SJSA1 (cell line): ENCODE data around the gene DUSP18. TPM values are rescaled to one million over a fixed set of nuclear protein-coding genes. Genes with fewer than 3 reads are reported as not detected.

Source experiments
- DNase-seq, 2 experiments: peaks; one replicate each; pipeline ENCODE4 v3.0.0-alpha.2; 2015 to 2020; ENCODE audit warnings: low spot score in 2 of 2, low read depth in 1 of 2
- H3K27ac ChIP-seq: fragments of 250-450 bp; sonication (Bioruptor Pico); 2 replicates; pipeline ENCODE4 v1.5.1; 2020; ENCODE audit warnings: mild to moderate bottlenecking, moderate library complexity
- H3K27me3 ChIP-seq: fragments of 250-450 bp; sonication (Bioruptor Pico); replicated peaks from 2 replicates; pipeline ENCODE4 v1.5.1; 2020; ENCODE audit warnings: mild to moderate bottlenecking, moderate library complexity
- H3K36me3 ChIP-seq: fragments of 250-450 bp; sonication (Bioruptor Pico); 2 replicates; pipeline ENCODE4 v1.5.1; 2020; ENCODE audit warnings: mild to moderate bottlenecking
- H3K4me1 ChIP-seq: fragments of 250-450 bp; sonication (Bioruptor Pico); replicated peaks from 2 replicates; pipeline ENCODE4 v1.6.1; 2021; ENCODE audit warnings: mild to moderate bottlenecking
- H3K4me3 ChIP-seq: fragments of 250-450 bp; sonication (Bioruptor Pico); 2 replicates; pipeline ENCODE4 v1.5.1; 2020; ENCODE audit warnings: mild to moderate bottlenecking
- H3K9me3 ChIP-seq: fragments of 250-450 bp; sonication (Bioruptor Pico); replicated peaks from 2 replicates; pipeline ENCODE4 v1.5.1; 2020; ENCODE audit warnings: mild to moderate bottlenecking
- total RNA-seq: library from RNA; depleted of rRNA; stranded (reverse); fragments of >200 nt; shearing (Covaris generic); gene quantifications from 2 replicates; pipeline ENCODE4 v1.2.3, GENCODE V29; 2014

Gene DUSP18
- total RNA-seq, 1 experiment from 2014 or later, result 4.8 TPM

DNA sequence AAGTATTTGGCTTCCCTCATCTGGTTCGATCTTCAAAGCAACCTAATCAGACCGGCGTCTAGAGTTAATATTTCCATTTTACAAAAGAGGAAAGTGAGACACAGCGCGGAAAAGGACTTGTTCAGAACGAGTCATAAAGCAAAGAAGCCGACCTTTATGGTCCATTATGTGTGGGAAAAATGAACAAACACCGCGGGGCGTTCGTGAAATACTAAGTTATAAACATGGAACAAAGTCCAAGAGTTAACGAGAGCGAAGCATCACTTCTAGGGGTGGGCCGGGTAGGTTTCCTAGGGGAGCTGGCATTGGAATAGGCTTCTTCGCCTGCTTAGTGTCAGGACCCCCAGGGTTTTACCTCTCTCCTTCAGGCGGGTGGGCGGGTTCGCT is 575 bp downstream of the DUSP18 start:
- Histone ChIP-seq H3K9me3 (no peaks in the 10 kb centered on the region), H3K27me3 (no peaks in the 10 kb centered on the region), H3K36me3 (no peaks in the 10 kb centered on the region; the same call in 1 of the 2 replicates), H3K4me3 (peak overlapping the region; percentile 60), H3K27ac (no peak overlapping the region), H3K4me1 (peaks cover 13% of the 10 kb centered on the region)
- DNase-seq, result no peak

DNA sequence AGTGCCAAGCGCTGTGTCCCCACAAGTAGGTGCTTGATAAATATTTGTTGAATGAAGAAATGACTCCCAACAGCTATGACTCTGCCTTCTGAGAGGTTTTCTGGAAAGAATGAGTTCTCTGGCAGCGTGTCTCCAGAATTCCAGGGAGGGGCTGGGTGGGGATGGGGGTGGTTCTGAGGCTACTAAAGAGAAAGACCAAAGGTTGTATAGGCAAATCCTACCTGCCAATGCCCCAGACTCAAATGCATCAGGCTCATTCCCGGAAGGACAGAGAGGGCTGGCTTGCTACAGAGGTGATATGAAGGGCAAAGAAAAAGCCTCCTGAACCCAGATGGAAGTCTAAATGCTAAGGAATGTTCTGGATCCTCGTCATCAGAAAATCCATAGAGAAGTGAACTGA is 1.9 kb downstream of the DUSP18 start:
- DNase-seq, result no peak

DNA sequence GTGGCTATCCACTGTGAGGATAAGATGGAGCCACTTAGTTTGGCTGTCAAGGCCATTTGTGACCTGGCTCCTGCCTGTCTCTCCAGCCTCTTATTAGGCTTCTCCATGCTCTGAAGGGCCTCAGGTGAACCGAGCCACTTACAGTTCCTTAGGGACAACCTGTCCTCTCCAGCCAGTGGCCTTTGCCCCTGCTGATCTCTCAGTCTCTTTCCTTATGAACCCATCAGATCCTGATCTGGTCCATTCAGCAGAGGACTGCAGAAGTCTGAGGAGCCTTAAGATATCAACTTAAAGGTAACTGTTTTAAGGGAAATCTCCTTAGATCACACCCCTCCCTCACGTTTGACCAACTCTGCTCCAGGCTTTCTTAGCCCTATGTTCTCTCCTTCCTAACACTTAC is 2.4 kb downstream of the DUSP18 start:
- H3K4me1 ChIP-seq, result peaks cover 13% of the 10 kb centered on the region

More for the DNA sequence above, 1.9 kb downstream of the DUSP18 start:
- Histone ChIP-seq H3K9me3 (no peaks in the 10 kb centered on the region), H3K4me1 (peaks cover 13% of the 10 kb centered on the region), H3K27ac (no peak overlapping the region), H3K36me3 (no peaks in the 10 kb centered on the region; the same call in 1 of the 2 replicates), H3K4me3 (no peak overlapping the region), H3K27me3 (no peaks in the 10 kb centered on the region)

DNA sequence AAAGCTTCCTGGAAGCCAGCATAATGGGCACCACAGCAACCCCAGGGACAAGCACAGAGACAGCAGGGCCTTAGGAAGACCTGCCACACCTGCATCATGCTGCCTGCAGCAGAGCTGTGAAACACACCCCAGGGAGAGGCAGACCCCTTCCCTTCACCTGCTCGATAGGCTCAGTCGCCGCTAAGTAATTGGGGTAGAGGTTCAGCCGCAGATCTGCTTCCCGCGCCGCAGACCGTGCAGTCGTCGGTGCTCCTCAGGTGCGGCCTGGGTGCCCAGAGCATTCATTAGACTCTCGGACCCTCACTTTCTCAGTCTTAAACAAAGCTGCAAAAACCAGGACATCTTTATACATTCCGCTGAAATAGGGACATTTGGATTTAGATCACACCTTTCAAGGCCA is 2.9 kb downstream of the DUSP18 start:
- H3K4me1 ChIP-seq, result peaks cover 13% of the 10 kb centered on the region
- no peak for DNase-seq
- no peaks in the 10 kb centered on the region for H3K9me3 ChIP-seq
- H3K36me3 ChIP-seq, result no peaks in the 10 kb centered on the region; the same call in 1 of the 2 replicates
- H3K4me3 ChIP-seq, result no peak overlapping the region
- no peak overlapping the region for H3K27ac ChIP-seq
- H3K27me3 ChIP-seq, result no peaks in the 10 kb centered on the region

More for the DNA sequence above, 2.4 kb downstream of the DUSP18 start:
- no peak for DNase-seq
- Histone ChIP-seq H3K36me3 (no peaks in the 10 kb centered on the region; the same call in 1 of the 2 replicates), H3K27me3 (no peaks in the 10 kb centered on the region), H3K27ac (no peak overlapping the region), H3K4me3 (no peak overlapping the region), H3K9me3 (no peaks in the 10 kb centered on the region)

DNA sequence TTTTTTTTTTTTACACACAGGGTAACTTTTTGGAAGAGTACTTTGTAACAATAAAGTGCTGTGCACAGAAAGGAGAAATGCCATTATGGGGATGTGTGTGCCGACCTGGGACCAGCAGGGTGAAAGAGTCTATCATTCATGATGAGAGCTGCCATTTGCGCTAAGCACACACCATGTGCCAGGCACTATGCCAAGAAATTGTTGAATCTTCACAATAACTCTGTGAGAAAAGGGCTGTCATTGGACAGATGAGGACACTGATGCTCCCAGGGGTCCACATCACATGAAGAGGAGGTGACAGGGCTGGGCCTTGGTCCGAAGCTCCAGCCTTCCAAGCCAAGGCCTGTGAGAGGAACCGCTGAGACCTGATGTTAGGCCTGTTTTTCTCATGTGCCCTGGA is 5.6 kb downstream of the DUSP18 start:
- DNase-seq, result no peak
- H3K27me3 ChIP-seq, result no peaks in the 10 kb centered on the region
- H3K4me1 ChIP-seq, result peaks cover 5% of the 10 kb centered on the region
- no peaks in the 10 kb centered on the region for H3K9me3 ChIP-seq
- no peaks in the 10 kb centered on the region for H3K36me3 ChIP-seq
- H3K27ac ChIP-seq, result no peak overlapping the region
- H3K4me3 ChIP-seq, result no peak overlapping the region

DNA sequence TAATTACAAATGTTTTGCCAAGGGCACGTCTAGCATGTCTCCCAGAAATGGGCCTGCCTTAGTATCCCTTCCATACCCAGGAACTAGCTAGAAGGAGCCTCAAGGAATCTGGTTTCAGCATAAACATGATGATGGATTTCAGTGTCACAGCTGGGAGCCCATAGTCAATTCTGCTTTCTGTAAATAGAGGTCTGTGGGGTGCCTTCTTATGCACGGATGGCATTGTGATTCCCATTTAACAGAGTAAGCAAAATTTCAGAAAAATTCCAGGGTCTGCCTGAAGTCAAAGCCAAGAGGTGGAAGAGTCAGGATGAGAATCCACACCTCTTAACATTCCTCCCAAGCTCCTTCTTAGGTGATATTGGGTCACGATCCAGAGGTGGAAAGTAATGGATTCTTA is 12.1 kb downstream of the DUSP18 start:
- Histone ChIP-seq H3K9me3 (no peaks in the 10 kb centered on the region), H3K36me3 (no peaks in the 10 kb centered on the region), H3K27ac (no peak overlapping the region), H3K4me3 (no peak overlapping the region), H3K27me3 (no peaks in the 10 kb centered on the region), H3K4me1 (no peaks in the 10 kb centered on the region)
- DNase-seq, result no peak

DNA sequence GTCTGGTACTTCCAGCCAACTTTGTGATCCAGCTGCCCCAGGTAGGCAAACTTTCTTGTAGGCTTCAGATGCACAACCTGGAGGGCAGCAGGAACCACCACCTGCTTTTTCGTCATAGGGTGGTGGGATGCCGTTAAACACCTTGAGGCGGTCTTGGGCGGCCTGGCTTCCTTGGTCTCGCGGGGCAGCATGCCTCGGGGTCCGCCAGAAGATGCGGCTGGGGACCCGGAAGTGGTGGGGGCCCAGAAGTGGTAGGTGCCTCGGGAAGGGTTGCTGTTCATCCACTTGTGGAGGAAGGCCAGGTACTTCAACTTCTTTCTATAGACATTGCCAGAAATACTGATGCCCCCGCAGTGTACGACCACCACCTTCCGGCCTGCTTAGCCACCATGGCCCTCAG is 13.3 kb downstream of the DUSP18 start:
- H3K4me3 ChIP-seq, result no peak overlapping the region
- peaks cover under 1% of the 10 kb centered on the region; the same call in 1 of the 2 replicates for H3K4me1 ChIP-seq
- no peaks in the 10 kb centered on the region for H3K9me3 ChIP-seq
- H3K27ac ChIP-seq, result no peak overlapping the region
- H3K27me3 ChIP-seq, result no peaks in the 10 kb centered on the region
- H3K36me3 ChIP-seq, result no peaks in the 10 kb centered on the region
- no peak for DNase-seq

DNA sequence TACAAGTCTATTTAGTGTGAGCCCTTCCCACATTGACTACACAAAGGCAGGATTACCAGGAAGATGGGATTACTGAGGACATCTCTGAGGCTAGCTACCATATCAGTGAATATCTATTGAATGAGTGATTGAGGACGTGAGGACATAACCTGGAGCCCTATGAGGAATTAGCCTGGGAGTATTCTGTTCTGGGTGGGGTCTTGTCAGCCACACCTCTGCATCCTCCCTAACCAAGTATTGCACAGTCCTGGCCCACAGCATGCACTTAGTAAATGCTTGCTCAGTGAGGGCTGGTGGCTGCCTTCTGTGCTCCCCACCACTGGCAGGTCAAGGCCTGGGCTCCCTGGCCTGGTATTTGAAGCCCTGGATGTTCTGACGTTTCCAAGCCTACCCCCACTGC is 14.8 kb downstream of the DUSP18 start:
- Histone ChIP-seq H3K4me3 (no peak overlapping the region), H3K36me3 (no peaks in the 10 kb centered on the region), H3K9me3 (no peaks in the 10 kb centered on the region), H3K4me1 (peaks cover 3% of the 10 kb centered on the region; the same call in 1 of the 2 replicates), H3K27ac (no peak overlapping the region), H3K27me3 (no peaks in the 10 kb centered on the region)
- DNase-seq, result no peak

DNA sequence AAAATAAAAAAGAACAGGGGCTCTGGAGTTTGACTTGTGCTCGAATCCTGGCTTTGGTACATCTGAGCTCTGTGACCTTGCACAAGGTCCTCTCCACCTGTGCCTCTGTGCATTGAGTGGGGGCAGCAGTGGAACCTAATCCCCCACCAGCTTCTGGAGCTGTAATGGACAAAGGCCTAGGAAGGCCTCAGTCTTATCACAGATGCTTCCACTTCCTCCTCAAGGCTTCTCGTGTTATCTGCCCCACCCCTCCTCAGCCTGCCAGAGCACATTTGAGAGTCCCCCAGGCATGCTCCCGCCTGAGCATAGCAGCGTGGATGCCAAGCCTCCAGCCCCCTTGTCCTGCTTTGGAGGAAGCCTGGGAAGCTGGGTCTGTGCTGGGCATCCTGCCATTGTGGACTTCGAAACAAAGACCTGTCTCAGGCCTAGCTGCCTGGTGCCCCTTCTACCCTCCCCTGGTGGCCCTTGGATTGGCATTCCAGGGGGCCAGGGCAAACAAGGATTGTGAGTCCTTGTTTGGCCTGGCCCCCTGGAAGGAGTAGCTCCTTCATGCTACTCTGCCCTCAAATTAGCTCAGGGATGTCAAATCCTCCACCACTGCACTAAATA is 17.1 kb downstream of the DUSP18 start:
- no peak for DNase-seq
- Histone ChIP-seq H3K36me3 (no peaks in the 10 kb centered on the region), H3K9me3 (no peaks in the 10 kb centered on the region), H3K27me3 (no peaks in the 10 kb centered on the region), H3K4me3 (no peak overlapping the region), H3K27ac (no peak overlapping the region), H3K4me1 (peaks cover 3% of the 10 kb centered on the region; the same call in 1 of the 2 replicates)

DNA sequence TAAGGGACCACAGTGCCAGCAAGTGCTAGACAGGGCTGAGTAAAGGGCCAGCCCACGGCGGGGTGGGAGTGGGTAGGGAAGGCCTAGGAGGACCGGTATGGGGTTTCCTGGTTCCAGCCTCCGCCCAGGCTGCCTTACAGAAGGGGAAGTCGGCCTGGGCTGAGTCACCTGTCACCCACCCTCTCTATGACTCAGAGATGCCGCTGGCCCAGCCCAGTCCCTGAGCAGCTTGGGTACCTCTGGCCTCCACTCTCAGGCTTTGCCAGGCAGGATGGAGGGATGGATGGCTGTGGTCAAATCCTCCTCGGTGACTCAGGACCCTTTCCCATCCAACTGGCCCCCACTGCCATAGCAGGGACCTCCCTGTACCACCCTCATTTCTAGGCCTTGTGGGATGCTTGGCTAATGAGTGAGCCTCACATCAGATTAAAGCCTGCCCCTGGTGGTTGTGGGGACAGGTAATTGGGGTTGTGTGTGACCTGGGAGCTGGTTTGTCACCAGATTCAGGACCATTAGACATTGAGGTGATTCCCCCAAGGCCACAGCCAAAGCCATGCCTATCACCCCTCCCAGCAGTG is 18.2 kb downstream of the DUSP18 start:
- DNase-seq, result no peak
- Histone ChIP-seq H3K9me3 (no peaks in the 10 kb centered on the region), H3K27me3 (no peaks in the 10 kb centered on the region), H3K4me3 (no peak overlapping the region), H3K27ac (no peak overlapping the region), H3K36me3 (no peaks in the 10 kb centered on the region), H3K4me1 (peaks cover 3% of the 10 kb centered on the region; the same call in 1 of the 2 replicates)

DNA sequence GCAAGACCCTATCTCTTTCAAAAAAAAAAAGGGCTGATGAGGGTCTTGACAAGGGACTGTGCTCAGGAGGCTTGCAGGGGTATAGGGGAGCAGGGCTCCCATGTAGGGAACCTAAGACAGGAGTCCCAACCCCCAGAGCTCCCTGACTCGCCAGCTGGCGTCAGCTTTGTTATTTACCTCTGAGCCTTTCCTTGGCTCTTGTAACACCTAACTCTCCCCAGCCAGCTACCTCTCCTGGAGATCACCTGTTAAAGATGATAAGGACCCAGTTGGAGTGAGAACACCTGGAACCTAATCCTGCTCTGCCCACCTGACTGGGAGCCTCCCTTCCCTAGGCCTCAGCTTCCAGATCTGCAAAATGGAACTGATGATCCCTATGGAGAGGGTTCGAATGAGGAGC is 18.9 kb downstream of the DUSP18 start:
- Histone ChIP-seq H3K27me3 (no peaks in the 10 kb centered on the region), H3K9me3 (no peaks in the 10 kb centered on the region), H3K27ac (no peak overlapping the region), H3K4me1 (peaks cover 3% of the 10 kb centered on the region), H3K4me3 (no peak overlapping the region), H3K36me3 (no peaks in the 10 kb centered on the region)
- no peak for DNase-seq

DNA sequence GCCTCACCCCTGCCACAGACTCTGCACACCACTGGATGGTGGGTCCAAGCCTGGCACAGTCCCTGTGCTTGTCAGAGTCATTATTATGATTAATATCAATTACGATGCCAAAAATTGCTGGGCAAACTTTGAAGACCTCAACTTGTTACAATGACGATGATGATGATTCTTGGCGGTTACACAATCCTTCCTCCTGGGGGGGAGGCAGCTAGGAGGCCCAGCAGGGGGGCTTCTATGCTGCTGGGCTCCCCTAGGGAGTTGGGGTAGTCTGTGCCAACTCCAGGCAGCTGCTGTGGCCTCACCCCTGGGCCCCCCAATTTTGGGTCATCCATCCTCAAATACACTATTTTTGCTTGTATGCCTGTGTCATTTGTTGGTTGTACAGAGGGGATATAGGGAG is 20.1 kb downstream of the DUSP18 start:
- Histone ChIP-seq H3K4me3 (no peak overlapping the region), H3K36me3 (no peaks in the 10 kb centered on the region), H3K27ac (no peak overlapping the region), H3K4me1 (peaks cover 3% of the 10 kb centered on the region), H3K9me3 (no peaks in the 10 kb centered on the region), H3K27me3 (no peaks in the 10 kb centered on the region)
- no peak for DNase-seq

DNA sequence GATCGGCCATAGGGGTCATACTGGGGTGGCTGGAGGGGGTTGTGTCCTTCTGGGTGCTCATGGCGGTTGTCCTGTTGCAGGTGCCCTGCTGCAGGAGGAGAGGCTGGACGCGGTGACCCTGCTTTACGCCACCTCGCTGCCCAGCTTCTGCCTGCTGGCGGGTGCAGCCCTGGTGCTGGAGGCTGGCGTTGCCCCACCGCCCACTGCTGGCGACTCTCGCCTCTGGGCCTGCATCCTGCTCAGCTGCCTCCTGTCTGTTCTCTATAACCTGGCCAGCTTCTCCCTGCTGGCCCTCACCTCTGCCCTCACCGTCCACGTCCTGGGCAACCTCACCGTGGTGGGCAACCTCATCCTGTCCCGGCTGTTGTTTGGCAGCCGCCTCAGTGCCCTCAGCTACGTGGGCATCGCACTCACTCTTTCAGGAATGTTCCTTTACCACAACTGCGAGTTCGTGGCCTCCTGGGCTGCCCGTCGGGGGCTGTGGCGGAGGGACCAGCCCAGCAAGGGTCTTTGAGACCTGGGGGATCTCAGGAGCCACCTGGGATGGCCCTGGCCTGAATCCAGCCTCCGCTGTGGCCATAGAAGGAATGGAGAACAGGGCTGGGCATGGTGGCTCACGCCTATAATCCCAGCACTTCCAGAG is 21.0 kb downstream of the DUSP18 start:
- no peaks in the 10 kb centered on the region for H3K9me3 ChIP-seq
- peaks cover 3% of the 10 kb centered on the region for H3K4me1 ChIP-seq
- DNase-seq, result no peak
- H3K27me3 ChIP-seq, result no peaks in the 10 kb centered on the region
- H3K36me3 ChIP-seq, result no peaks in the 10 kb centered on the region
- H3K4me3 ChIP-seq, result no peak overlapping the region
- H3K27ac ChIP-seq, result no peak overlapping the region

DNA sequence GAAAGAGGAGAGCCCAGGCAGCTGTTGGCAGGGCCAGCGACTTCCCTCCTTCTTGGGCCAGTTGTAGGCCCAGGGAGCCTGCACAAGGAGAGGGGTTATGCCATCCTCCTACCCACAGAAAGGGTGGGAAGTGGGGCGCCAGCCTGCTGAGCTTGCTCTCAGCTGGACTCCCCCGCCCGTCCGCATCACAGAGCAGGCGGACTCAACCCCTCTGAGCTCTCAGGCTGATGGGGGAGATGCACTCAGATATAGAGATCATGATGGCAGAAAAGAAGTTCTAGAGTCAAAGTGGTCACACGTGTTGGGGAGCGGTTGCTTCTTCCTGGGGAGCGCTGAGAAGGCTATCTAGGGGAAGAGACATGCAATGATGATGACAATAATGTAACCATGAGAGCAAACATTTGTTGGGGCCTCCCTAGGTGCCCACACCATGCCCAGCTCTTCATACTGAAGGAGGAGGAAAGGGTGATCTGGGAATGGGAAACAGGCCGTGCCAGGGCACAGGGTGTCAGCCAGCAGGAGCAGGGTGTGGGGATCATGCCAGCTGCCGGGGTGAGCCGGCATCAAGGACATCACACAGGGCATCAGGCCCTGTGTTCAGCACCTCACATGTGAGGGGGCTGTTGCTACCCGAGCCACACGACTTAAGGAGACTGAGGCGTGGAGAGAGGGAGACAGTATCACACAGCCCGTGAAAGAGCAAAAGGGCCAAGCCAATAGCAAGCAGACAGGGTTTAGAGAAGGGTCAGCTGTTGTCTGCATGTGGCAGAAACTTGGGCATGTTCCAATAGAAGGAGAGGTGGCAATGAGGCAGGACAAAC is 24.4 kb downstream of the DUSP18 start:
- Histone ChIP-seq H3K9me3 (no peaks in the 10 kb centered on the region), H3K4me1 (no peaks in the 10 kb centered on the region; the same call in 1 of the 2 replicates), H3K36me3 (no peaks in the 10 kb centered on the region), H3K27ac (no peak overlapping the region), H3K27me3 (no peaks in the 10 kb centered on the region), H3K4me3 (no peak overlapping the region)
- DNase-seq, result no peak
